ENCODE results near the gene PRDM2.

DNA sequence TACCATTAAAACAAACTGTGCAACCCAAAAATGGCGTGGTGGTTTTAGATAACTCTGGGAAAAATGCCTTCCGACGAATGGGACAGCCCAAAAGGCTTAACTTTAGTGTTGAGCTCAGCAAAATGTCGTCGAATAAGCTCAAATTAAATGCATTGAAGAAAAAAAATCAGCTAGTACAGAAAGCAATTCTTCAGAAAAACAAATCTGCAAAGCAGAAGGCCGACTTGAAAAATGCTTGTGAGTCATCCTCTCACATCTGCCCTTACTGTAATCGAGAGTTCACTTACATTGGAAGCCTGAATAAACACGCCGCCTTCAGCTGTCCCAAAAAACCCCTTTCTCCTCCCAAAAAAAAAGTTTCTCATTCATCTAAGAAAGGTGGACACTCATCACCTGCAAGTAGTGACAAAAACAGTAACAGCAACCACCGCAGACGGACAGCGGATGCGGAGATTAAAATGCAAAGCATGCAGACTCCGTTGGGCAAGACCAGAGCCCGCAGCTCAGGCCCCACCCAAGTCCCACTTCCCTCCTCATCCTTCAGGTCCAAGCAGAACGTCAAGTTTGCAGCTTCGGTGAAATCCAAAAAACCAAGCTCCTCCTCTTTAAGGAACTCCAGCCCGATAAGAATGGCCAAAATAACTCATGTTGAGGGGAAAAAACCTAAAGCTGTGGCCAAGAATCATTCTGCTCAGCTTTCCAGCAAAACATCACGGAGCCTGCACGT, 82.1 kb downstream of the PRDM2 start:
- TF ChIP-seq, protein P1, sequence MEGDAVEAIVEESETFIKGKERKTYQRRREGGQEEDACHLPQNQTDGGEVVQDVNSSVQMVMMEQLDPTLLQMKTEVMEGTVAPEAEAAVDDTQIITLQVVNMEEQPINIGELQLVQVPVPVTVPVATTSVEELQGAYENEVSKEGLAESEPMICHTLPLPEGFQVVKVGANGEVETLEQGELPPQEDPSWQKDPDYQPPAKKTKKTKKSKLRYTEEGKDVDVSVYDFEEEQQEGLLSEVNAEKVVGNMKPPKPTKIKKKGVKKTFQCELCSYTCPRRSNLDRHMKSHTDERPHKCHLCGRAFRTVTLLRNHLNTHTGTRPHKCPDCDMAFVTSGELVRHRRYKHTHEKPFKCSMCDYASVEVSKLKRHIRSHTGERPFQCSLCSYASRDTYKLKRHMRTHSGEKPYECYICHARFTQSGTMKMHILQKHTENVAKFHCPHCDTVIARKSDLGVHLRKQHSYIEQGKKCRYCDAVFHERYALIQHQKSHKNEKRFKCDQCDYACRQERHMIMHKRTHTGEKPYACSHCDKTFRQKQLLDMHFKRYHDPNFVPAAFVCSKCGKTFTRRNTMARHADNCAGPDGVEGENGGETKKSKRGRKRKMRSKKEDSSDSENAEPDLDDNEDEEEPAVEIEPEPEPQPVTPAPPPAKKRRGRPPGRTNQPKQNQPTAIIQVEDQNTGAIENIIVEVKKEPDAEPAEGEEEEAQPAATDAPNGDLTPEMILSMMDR (conservative IDR thresholded peaks at IDR 0.05): no peak
- no peak for TF ChIP-seq ZFX (IDR thresholded peaks at IDR 0.05)

Data from C4-2B (cell line).